ENCODE data around the gene ITGB2.
A peak's percentile ranks its signal among the peaks of the same experiment; 100 is the strongest.
"Not testable (repeated sequence)": the region's sequence is repeated elsewhere in the genome, so short reads cannot be mapped to it uniquely, and the experiment has no call there.

Gene ITGB2

GRCh38 chr21:44880405-44881197, 40.1 kb downstream of the ITGB2 start:
- peak; percentile 97 for DNase-seq

GRCh38 chr21:44879238-44879637, 41.5 kb downstream of the ITGB2 start:
- DNase-seq, result not testable (repeated sequence)

- DNase-seq, result peak; percentile 85 to 88
Observed at GRCh38 chr21:44878053-44878982, 42.4 kb downstream of the ITGB2 start.

- no peak for DNase-seq
Observed at GRCh38 chr21:44876849-44877575, 43.7 kb downstream of the ITGB2 start.

- DNase-seq, result peak; percentile 10 to 25
Observed at GRCh38 chr21:44875316-44875700, 45.4 kb downstream of the ITGB2 start.

- DNase-seq, result peak in 1 of 2 experiments; percentile 24
Observed at GRCh38 chr21:44874497-44875315, 46.0 kb downstream of the ITGB2 start.

- DNase-seq, result peak in 1 of 2 experiments; percentile 34
Observed at GRCh38 chr21:44874240-44874496, 46.5 kb downstream of the ITGB2 start.

GRCh38 chr21:44873356-44874239, 47.1 kb downstream of the ITGB2 start, which contains the start of gene PTTG1IP:
PTTG1IP (minus strand) TSS chr21:44873690; CDS start chr21:44873616, 74 bp downstream.
- peak; percentile 88 to 91 for DNase-seq

- no peak for DNase-seq
Observed at GRCh38 chr21:44872649-44873355, 47.9 kb downstream of the ITGB2 start.

- no peak for DNase-seq
Observed at GRCh38 chr21:44872323-44872648, 48.4 kb downstream of the ITGB2 start.

- DNase-seq, result no peak
Observed at GRCh38 chr21:44871576-44872269, 49.0 kb downstream of the ITGB2 start.

GRCh38 chr21:44870748-44871495, 49.8 kb downstream of the ITGB2 start:
- peak in 1 of 2 experiments; percentile 19 for DNase-seq

- no peak for DNase-seq
Observed at GRCh38 chr21:44869781-44870747, 50.6 kb downstream of the ITGB2 start.

GRCh38 chr21:44868707-44869106, 52.0 kb downstream of the ITGB2 start:
- no peak for DNase-seq

- no peak for DNase-seq
Observed at GRCh38 chr21:44867999-44868700, 52.5 kb downstream of the ITGB2 start.

GRCh38 chr21:44867464-44867863, 53.2 kb downstream of the ITGB2 start:
- no peak for DNase-seq

GRCh38 chr21:44866780-44867179, 53.9 kb downstream of the ITGB2 start:
- no peak for DNase-seq
